Measurements from ENCODE around the gene NDUFA7.
A peak's percentile ranks its signal among the peaks of the same experiment; 100 is the strongest.
"Not testable (repeated sequence)": the region's sequence is repeated elsewhere in the genome, so short reads cannot be mapped to it uniquely, and the experiment has no call there.

The NDUFA7 gene

DNA sequence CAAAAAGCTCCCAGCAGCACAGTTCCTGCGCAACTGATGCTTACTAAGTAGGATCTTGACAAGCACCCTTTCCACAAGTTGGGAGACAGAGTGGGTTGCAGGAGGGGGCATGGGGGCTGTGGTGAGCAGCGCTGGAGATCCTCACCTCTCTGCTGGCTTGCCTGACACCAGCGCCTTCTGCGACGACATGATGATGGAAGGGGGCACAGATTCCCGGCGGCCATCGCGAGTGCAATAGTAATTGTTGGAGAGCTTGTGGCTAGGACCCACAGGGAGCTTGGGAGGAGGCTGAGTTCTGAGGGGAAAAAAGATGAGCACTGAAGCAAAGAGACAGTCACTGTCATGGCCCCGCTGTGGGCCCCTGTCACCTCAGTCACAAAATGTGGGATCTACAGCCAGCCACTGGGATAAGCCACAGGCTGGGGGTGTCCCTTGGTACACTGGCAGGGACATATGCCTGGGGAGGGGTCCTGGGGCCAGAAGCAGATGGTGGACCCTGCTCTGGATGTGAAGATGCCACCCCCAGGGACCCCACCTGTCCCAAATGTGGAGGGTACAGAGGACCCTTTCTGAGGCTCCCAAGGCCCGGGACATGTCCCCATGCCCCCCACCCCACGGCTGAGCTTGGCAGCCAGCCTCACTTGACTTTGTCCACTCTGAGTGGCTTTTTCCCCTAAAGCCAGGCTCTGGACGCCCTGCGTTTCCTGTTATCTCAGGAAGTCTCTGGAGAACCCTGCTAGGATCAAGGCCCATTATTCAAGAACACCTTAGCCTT is 4.6 kb downstream of the NDUFA7 start:
- Histone ChIP-seq H3K36me3 (ENCODE audit: control insufficient read depth, insufficient read depth, low read length) (peaks cover 51% of the 10 kb centered on the region), H3K9me3 (ENCODE audit: control insufficient read depth, low read length) (no peaks in the 10 kb centered on the region), H3K27ac (ENCODE audit: low read depth, low read length, severe bottlenecking) (no peak overlapping the region), H3K4me1 (ENCODE audit: control insufficient read depth, insufficient read depth, low read length, poor library complexity, severe bottlenecking) (peaks cover 16% of the 10 kb centered on the region), H3K4me3 (ENCODE audit: extremely low read depth, insufficient read depth, low read length, poor library complexity, severe bottlenecking) (no peak overlapping the region)
- 86 to 87% methylated on average over 13 to 14 of the region's 14 CpGs for WGBS, 2 experiments (ENCODE audit: insufficient coverage in 2 of 2)

GRCh38 chr19:8314981-8315640 is 6.1 kb downstream of the NDUFA7 start:
- not testable (repeated sequence) for H3K4me3 ChIP-seq (ENCODE audit: extremely low read depth, insufficient read depth, low read length, poor library complexity, severe bottlenecking); H3K9me3 ChIP-seq (ENCODE audit: control insufficient read depth, low read length); H3K27ac ChIP-seq (ENCODE audit: low read depth, low read length, severe bottlenecking)
- 90 to 96% methylated on average over 8 of the region's 11 CpGs for WGBS, 2 experiments (ENCODE audit: insufficient coverage in 2 of 2)
- Histone ChIP-seq H3K4me1 (ENCODE audit: control insufficient read depth, insufficient read depth, low read length, poor library complexity, severe bottlenecking) (peaks cover 13% of the 10 kb centered on the region), H3K36me3 (ENCODE audit: control insufficient read depth, insufficient read depth, low read length) (peaks cover 65% of the 10 kb centered on the region)

- H3K4me1 ChIP-seq (ENCODE audit: control insufficient read depth, insufficient read depth, low read length, poor library complexity, severe bottlenecking), result peaks cover 3% of the 10 kb centered on the region
- no peaks in the 10 kb centered on the region for H3K9me3 ChIP-seq (ENCODE audit: control insufficient read depth, low read length)
- peaks cover 64% of the 10 kb centered on the region for H3K36me3 ChIP-seq (ENCODE audit: control insufficient read depth, insufficient read depth, low read length)
- H3K27ac ChIP-seq (ENCODE audit: low read depth, low read length, severe bottlenecking), result no peak overlapping the region
- H3K4me3 ChIP-seq (ENCODE audit: extremely low read depth, insufficient read depth, low read length, poor library complexity, severe bottlenecking), result no peak overlapping the region
- 88 to 89% methylated on average over 9 to 11 of the region's 16 CpGs for WGBS, 2 experiments (ENCODE audit: insufficient coverage in 2 of 2)
These were observed 9.5 kb downstream of the NDUFA7 start for GRCh38 chr19:8311461-8312260.

GRCh38 chr19:8310342-8311055 is 10.7 kb downstream of the NDUFA7 start:
- peaks cover 4% of the 10 kb centered on the region for H3K4me1 ChIP-seq (ENCODE audit: control insufficient read depth, insufficient read depth, low read length, poor library complexity, severe bottlenecking)
- H3K9me3 ChIP-seq (ENCODE audit: control insufficient read depth, low read length), result no peaks in the 10 kb centered on the region
- no peak overlapping the region for H3K4me3 ChIP-seq (ENCODE audit: extremely low read depth, insufficient read depth, low read length, poor library complexity, severe bottlenecking)
- peaks cover 63% of the 10 kb centered on the region for H3K36me3 ChIP-seq (ENCODE audit: control insufficient read depth, insufficient read depth, low read length)
- WGBS, 2 experiments (ENCODE audit: insufficient coverage in 2 of 2), result 95 to 98% methylated on average over 13 to 16 of the region's 17 CpGs
- no peak overlapping the region for H3K27ac ChIP-seq (ENCODE audit: low read depth, low read length, severe bottlenecking)

- no peak overlapping the region for H3K27ac ChIP-seq (ENCODE audit: low read depth, low read length, severe bottlenecking)
- 75 to 81% methylated on average over 14 to 15 of the region's 17 CpGs for WGBS, 2 experiments (ENCODE audit: insufficient coverage in 2 of 2)
These were observed 12.3 kb downstream of the NDUFA7 start for GRCh38 chr19:8308891-8309291.

GRCh38 chr19:8307965-8308866 is 13.0 kb downstream of the NDUFA7 start, which contains the start of gene CD320:
CD320 (minus strand) TSS chr19:8308358; CDS start chr19:8308290, 68 bp downstream.
- 0 to 1% methylated on average over 35 to 47 of the region's 63 CpGs for WGBS, 2 experiments (ENCODE audit: insufficient coverage in 2 of 2)
- Histone ChIP-seq H3K9me3 (ENCODE audit: control insufficient read depth, low read length) (no peaks in the 10 kb centered on the region), H3K36me3 (ENCODE audit: control insufficient read depth, insufficient read depth, low read length) (peaks cover 46% of the 10 kb centered on the region), H3K4me1 (ENCODE audit: control insufficient read depth, insufficient read depth, low read length, poor library complexity, severe bottlenecking) (peaks cover 4% of the 10 kb centered on the region), H3K4me3 (ENCODE audit: extremely low read depth, insufficient read depth, low read length, poor library complexity, severe bottlenecking) (peak within 1 kb of the TSS; percentile 55), H3K27ac (ENCODE audit: low read depth, low read length, severe bottlenecking) (peak within 1 kb of the TSS; percentile 62)

More at GRCh38 chr19:8308891-8309291, 12.3 kb downstream of the NDUFA7 start:
- H3K4me3 ChIP-seq (ENCODE audit: extremely low read depth, insufficient read depth, low read length, poor library complexity, severe bottlenecking), result peak overlapping the region; percentile 55
- peaks cover 4% of the 10 kb centered on the region for H3K4me1 ChIP-seq (ENCODE audit: control insufficient read depth, insufficient read depth, low read length, poor library complexity, severe bottlenecking)
- peaks cover 49% of the 10 kb centered on the region for H3K36me3 ChIP-seq (ENCODE audit: control insufficient read depth, insufficient read depth, low read length)
- no peaks in the 10 kb centered on the region for H3K9me3 ChIP-seq (ENCODE audit: control insufficient read depth, low read length)

GRCh38 chr19:8307400-8307964 is 13.7 kb downstream of the NDUFA7 start:
- Histone ChIP-seq H3K4me1 (ENCODE audit: control insufficient read depth, insufficient read depth, low read length, poor library complexity, severe bottlenecking) (peaks cover 4% of the 10 kb centered on the region), H3K4me3 (ENCODE audit: extremely low read depth, insufficient read depth, low read length, poor library complexity, severe bottlenecking) (peak overlapping the region; percentile 55), H3K27ac (ENCODE audit: low read depth, low read length, severe bottlenecking) (no peak overlapping the region), H3K36me3 (ENCODE audit: control insufficient read depth, insufficient read depth, low read length) (peaks cover 43% of the 10 kb centered on the region), H3K9me3 (ENCODE audit: control insufficient read depth, low read length) (no peaks in the 10 kb centered on the region)
- 8 to 13% methylated on average over 17 to 19 of the region's 24 CpGs for WGBS, 2 experiments (ENCODE audit: insufficient coverage in 2 of 2)

DNA sequence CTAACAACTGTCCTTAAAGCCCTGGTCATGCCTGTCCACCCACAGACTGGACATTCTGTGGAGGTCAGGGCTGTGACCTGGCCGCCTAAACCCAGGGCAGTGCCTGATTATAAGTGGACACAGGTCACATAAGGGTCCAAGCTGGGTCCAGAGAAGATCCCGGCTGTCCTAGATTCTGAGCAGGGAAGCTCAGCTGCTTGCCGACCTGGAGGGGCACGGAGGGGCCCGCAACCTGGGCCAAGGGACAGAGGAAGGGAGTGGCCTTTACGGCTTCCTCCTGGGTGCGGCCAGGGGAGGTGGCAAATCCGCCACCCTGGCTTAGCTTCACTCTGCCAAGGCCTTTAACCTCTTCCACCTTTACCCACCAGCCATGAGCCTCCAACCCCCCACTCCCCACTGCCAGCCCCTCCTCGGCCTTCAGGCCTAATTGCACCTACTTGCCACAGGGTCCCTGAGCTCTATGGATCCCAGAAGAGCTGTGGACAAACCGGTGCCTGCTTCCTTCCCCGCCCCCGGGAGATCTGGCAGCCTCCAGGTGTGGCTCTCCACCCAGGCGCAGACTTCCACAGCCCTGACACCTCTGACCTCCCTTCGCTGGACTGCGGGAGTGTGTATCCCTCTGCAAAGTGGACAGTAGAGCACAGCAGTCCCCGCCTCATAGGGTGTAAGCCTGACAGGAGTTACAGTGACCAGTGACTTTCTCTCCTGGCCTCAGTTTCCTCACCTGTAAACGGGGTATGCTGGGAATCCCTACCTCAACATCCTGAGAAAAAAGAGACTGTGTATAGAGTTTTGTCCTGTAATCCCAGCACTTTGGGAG is 14.7 kb downstream of the NDUFA7 start:
- Histone ChIP-seq H3K9me3 (ENCODE audit: control insufficient read depth, low read length) (no peaks in the 10 kb centered on the region), H3K27ac (ENCODE audit: low read depth, low read length, severe bottlenecking) (no peak overlapping the region), H3K4me1 (ENCODE audit: control insufficient read depth, insufficient read depth, low read length, poor library complexity, severe bottlenecking) (peaks cover 4% of the 10 kb centered on the region), H3K36me3 (ENCODE audit: control insufficient read depth, insufficient read depth, low read length) (peaks cover 39% of the 10 kb centered on the region), H3K4me3 (ENCODE audit: extremely low read depth, insufficient read depth, low read length, poor library complexity, severe bottlenecking) (no peak overlapping the region)
- 93 to 94% methylated on average over 13 to 15 of the region's 17 CpGs for WGBS, 2 experiments (ENCODE audit: insufficient coverage in 2 of 2)

GRCh38 chr19:8305798-8306197 is 15.4 kb downstream of the NDUFA7 start:
- Histone ChIP-seq H3K27ac (ENCODE audit: low read depth, low read length, severe bottlenecking) (no peak overlapping the region), H3K36me3 (ENCODE audit: control insufficient read depth, insufficient read depth, low read length) (peaks cover 33% of the 10 kb centered on the region), H3K4me1 (ENCODE audit: control insufficient read depth, insufficient read depth, low read length, poor library complexity, severe bottlenecking) (peaks cover 4% of the 10 kb centered on the region), H3K4me3 (ENCODE audit: extremely low read depth, insufficient read depth, low read length, poor library complexity, severe bottlenecking) (no peak overlapping the region), H3K9me3 (ENCODE audit: control insufficient read depth, low read length) (no peaks in the 10 kb centered on the region)
- 67% methylated on average over 3 of the region's 4 CpGs for WGBS, 2 experiments (ENCODE audit: insufficient coverage in 2 of 2)
